Central memory CD8-positive, alpha-beta T cell (primary cell): Measurements from ENCODE around the gene DOCK8.
A peak's percentile ranks its signal among the peaks of the same experiment; 100 is the strongest.

Experiments
- ATAC-seq: fragments of 150-1000 bp; cut with Tn5 transposase; replicated peaks from 2 replicates; pipeline ENCODE4 v1.10.0; 2022; ENCODE audit warnings: mild to moderate bottlenecking, moderate FRiP score, moderate number of reproducible peaks; ENCODE audit not compliant: poor library complexity, severe bottlenecking; ENCODE audit errors: extremely low read depth
- DNase-seq, 2 donors: peaks; one replicate each; pipeline ENCODE4 v3.0.0; 2021; ENCODE audit warnings: low spot score in 2 of 2
- H3K27ac Mint-ChIP-seq: one replicate; pipeline ENCODE4 v1.8.0; 2022; ENCODE audit warnings: low read depth, mild to moderate bottlenecking, moderate library complexity, mixed read lengths
- H3K27me3 Mint-ChIP-seq: one replicate; pipeline ENCODE4 v1.8.0; 2022; ENCODE audit warnings: mixed read lengths
- H3K36me3 Mint-ChIP-seq: one replicate; pipeline ENCODE4 v1.8.0; 2022; ENCODE audit warnings: mild to moderate bottlenecking, moderate library complexity, mixed read lengths; ENCODE audit not compliant: insufficient read depth
- H3K4me1 Mint-ChIP-seq: one replicate; pipeline ENCODE4 v1.8.0; 2022; ENCODE audit warnings: mixed read lengths
- H3K4me3 Mint-ChIP-seq: one replicate; pipeline ENCODE4 v1.8.0; 2022; ENCODE audit warnings: mild to moderate bottlenecking, moderate library complexity, mixed read lengths
- H3K9me3 Mint-ChIP-seq: one replicate; pipeline ENCODE4 v1.8.0; 2022; ENCODE audit warnings: mixed read lengths

DOCK8 gene

DNA sequence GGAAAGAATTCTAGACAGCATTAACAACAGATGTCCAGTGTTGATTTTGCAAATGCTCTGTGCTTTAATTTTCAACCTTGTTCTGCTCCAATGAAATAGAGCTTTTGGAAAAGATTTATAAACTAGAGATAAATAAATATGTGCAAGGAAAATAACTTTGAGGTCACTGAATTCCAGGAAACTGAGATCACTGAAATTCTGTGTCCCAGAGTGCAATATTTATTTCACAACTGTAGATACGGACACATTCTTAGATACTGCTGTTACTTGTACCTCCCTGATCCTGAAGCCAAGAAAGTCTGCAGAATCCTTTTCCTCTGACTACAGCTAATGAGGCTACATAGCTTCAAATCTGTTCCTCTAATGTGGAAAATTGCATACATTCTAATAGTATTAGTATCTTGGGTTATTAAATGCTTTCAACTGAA, 222.9 kb downstream of the DOCK8 start:
- DNase-seq = no peak
- no peaks in the 10 kb centered on the region for H3K4me1 Mint-ChIP-seq
- no peaks in the 10 kb centered on the region for H3K27me3 Mint-ChIP-seq
- ATAC-seq = no peak
- H3K27ac Mint-ChIP-seq = no peak overlapping the region
- no peak overlapping the region for H3K4me3 Mint-ChIP-seq
- H3K36me3 Mint-ChIP-seq = peaks cover 69% of the 10 kb centered on the region
- no peaks in the 10 kb centered on the region for H3K9me3 Mint-ChIP-seq

DNA sequence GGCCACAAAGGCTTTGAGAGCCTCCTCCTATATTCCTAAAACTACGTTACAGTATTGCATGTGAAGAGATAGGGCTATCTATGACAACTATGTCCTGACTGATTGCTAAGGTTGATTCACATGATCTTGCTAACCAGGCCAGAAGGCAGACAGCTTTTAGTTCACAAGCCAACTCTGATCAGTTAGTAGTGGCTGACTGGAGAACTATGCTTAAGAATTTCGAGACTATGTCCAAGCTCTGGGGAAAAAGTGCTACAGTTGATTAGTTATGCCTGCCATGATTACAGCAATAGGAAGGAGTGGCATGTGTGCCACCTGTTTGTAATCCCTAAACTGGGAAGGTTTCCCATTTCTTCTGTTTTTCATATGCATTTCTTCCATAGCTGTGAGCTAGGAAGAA, 223.4 kb downstream of the DOCK8 start:
- no peak overlapping the region for H3K27ac Mint-ChIP-seq
- H3K27me3 Mint-ChIP-seq = no peaks in the 10 kb centered on the region
- H3K36me3 Mint-ChIP-seq = peaks cover 69% of the 10 kb centered on the region
- DNase-seq (no peak), ATAC-seq (no peak)
- H3K9me3 Mint-ChIP-seq = no peaks in the 10 kb centered on the region
- no peaks in the 10 kb centered on the region for H3K4me1 Mint-ChIP-seq
- no peak overlapping the region for H3K4me3 Mint-ChIP-seq

- no peaks in the 10 kb centered on the region for H3K9me3 Mint-ChIP-seq
- no peaks in the 10 kb centered on the region for H3K4me1 Mint-ChIP-seq
- no peak overlapping the region for H3K4me3 Mint-ChIP-seq
- H3K27me3 Mint-ChIP-seq = no peaks in the 10 kb centered on the region
- ATAC-seq (no peak), DNase-seq (no peak)
- H3K27ac Mint-ChIP-seq = no peak overlapping the region
- peaks cover 71% of the 10 kb centered on the region for H3K36me3 Mint-ChIP-seq
Observed at GRCh38 chr9:438961-439768, 224.5 kb downstream of the DOCK8 start.

DNA sequence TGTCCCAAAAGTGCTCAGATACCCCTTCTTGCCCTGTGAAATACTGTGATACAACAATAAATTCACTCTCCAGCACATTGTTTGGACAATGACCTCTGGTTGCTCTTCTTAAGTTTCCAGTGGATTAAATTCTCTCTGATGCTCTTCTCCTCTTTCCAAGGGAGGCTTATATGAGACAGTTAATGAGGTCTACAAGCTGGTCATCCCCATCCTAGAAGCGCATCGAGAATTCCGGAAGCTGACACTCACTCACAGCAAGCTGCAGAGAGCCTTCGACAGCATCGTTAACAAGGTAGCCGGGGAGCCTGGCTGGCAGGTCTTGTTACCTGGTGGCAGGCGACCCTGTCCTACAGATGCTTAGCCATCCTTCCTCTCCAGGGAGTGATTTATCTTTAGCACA, 226.5 kb downstream of the DOCK8 start:
- Mint-ChIP-seq H3K4me3 (no peak overlapping the region), H3K36me3 (peaks cover 64% of the 10 kb centered on the region), H3K4me1 (no peaks in the 10 kb centered on the region), H3K27me3 (no peaks in the 10 kb centered on the region), H3K9me3 (no peaks in the 10 kb centered on the region), H3K27ac (peak overlapping the region; percentile 80)
- ATAC-seq (no peak), DNase-seq (no peak)

DNA sequence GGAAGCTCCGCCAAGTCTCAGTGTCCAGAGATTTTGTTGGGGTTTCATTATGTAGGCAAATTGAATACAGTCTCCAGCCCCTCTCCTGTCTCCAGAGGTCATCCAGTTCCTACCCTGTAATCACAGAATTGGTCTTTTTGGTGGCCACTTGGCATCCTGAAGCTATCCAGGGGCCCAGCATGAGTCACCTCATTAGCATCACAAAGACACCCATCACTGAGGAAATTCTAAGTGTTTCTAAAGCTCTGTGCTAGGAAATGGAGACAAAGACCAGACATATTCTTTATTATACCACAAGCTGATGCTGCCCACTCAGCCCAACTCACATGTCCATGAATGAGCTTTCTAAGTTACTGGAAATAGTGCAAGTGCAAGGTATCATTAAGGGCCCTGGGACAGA, 229.9 kb downstream of the DOCK8 start:
- H3K36me3 Mint-ChIP-seq = peaks cover 50% of the 10 kb centered on the region
- DNase-seq (no peak), ATAC-seq (no peak)
- peaks cover 16% of the 10 kb centered on the region for H3K4me1 Mint-ChIP-seq
- H3K27ac Mint-ChIP-seq = no peak overlapping the region
- H3K9me3 Mint-ChIP-seq = no peaks in the 10 kb centered on the region
- H3K4me3 Mint-ChIP-seq = no peak overlapping the region
- no peaks in the 10 kb centered on the region for H3K27me3 Mint-ChIP-seq

DNA sequence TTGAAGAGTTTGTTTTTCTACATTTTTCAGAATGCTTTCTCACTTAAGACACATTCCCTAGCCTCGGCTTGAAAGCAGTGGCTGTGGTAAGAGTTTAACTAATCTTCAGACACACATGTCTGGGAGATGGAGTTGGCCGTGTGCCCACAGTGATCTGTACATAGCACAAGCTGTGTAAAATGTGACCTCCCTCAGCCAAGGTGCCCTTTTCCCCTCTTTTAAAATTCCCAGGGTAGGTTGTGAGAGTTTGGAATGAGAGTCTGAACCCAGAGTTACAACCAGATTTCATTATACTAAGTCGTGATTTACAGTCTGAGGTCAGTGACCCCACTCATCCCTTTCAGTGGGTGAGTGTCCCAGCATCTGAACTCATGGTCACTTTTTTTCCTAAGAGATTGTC, 230.4 kb downstream of the DOCK8 start:
- peaks cover 16% of the 10 kb centered on the region for H3K4me1 Mint-ChIP-seq
- no peak overlapping the region for H3K4me3 Mint-ChIP-seq
- no peak overlapping the region for H3K27ac Mint-ChIP-seq
- no peak for ATAC-seq
- no peak for DNase-seq
- H3K9me3 Mint-ChIP-seq = no peaks in the 10 kb centered on the region
- H3K36me3 Mint-ChIP-seq = peaks cover 53% of the 10 kb centered on the region
- H3K27me3 Mint-ChIP-seq = no peaks in the 10 kb centered on the region

- ATAC-seq (no peak), DNase-seq (no peak)
- Mint-ChIP-seq H3K27ac (no peak overlapping the region), H3K4me1 (peaks cover 16% of the 10 kb centered on the region), H3K27me3 (no peaks in the 10 kb centered on the region), H3K9me3 (no peaks in the 10 kb centered on the region), H3K36me3 (peaks cover 55% of the 10 kb centered on the region), H3K4me3 (no peak overlapping the region)
Observed at GRCh38 chr9:446074-446699, 231.5 kb downstream of the DOCK8 start.

DNA sequence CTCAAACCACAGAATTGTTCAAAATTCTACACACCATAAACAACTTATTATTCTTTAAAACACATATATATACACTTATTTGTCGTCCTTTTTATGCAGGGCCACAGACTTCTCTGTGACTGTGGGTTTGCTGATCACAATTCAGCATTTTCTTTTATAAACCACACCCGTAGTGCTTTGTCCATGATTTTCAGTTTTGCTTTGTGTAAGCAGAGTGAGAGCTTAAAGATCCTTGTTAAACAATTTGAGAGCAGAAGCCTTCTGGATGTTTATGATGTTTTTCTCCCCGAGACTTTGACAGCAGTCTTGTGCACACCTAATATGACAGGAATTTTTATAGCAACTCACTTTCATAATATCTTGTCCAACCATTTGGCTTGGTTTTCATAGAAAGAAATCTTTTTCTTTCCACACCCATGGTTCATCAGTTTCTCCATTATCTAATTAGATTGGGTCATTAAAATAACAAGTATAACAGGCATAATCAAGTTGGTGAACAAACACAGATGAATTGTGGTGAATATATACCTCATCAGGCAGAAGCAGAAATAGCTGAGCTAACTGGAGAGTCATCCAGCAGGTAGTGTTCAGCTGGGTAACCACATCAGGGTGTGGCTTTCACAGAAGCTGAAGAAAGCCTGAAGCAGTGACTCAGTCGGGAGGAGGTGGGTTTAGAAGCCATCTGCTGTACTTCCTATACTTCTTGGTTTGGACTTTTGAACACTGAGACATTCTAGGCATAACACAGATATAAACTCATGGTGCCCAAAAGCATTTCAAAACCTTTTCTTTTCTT, 232.8 kb downstream of the DOCK8 start:
- H3K36me3 Mint-ChIP-seq = peaks cover 46% of the 10 kb centered on the region
- H3K27me3 Mint-ChIP-seq = no peaks in the 10 kb centered on the region
- DNase-seq = peak in 1 of 2 donors; percentile 48
- H3K4me1 Mint-ChIP-seq = peaks cover 16% of the 10 kb centered on the region
- H3K27ac Mint-ChIP-seq = peak overlapping the region; percentile 2
- H3K4me3 Mint-ChIP-seq = peak overlapping the region; percentile 46
- ATAC-seq = peak; percentile 99
- H3K9me3 Mint-ChIP-seq = no peaks in the 10 kb centered on the region

DNA sequence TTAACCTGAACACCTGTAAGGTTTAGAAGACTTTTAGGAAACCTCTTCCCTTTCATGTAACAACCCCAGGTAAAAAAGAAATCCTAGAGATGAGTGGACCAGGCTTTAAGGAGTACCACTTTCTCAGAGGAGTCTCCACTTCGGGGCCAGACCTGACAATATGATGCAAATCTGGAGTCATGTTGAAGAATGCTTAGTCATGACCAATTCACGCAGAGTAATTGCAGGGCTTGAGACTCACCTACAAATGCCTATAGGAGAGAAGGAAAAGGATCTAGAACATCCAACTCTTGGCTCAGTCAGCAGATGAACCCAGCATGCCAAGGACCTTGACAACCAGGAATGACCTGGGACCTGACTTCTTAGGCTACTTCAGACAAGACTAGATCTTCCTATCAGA, 235.4 kb downstream of the DOCK8 start:
- Mint-ChIP-seq H3K36me3 (peaks cover 46% of the 10 kb centered on the region), H3K27ac (no peak overlapping the region), H3K27me3 (no peaks in the 10 kb centered on the region), H3K4me1 (peaks cover 16% of the 10 kb centered on the region), H3K4me3 (no peak overlapping the region), H3K9me3 (no peaks in the 10 kb centered on the region)
- DNase-seq (no peak), ATAC-seq (no peak)

GRCh38 chr9:450561-450960, 235.9 kb downstream of the DOCK8 start:
- ATAC-seq (no peak), DNase-seq (no peak)
- Mint-ChIP-seq H3K4me3 (no peak overlapping the region), H3K4me1 (peaks cover 16% of the 10 kb centered on the region), H3K27me3 (no peaks in the 10 kb centered on the region), H3K36me3 (peaks cover 44% of the 10 kb centered on the region), H3K9me3 (no peaks in the 10 kb centered on the region), H3K27ac (no peak overlapping the region)

GRCh38 chr9:453832-454231, 239.2 kb downstream of the DOCK8 start:
- DNase-seq = no peak
- ATAC-seq = no peak
- Mint-ChIP-seq H3K27ac (no peak overlapping the region), H3K9me3 (no peaks in the 10 kb centered on the region), H3K4me1 (no peaks in the 10 kb centered on the region), H3K27me3 (no peaks in the 10 kb centered on the region), H3K36me3 (peaks cover 59% of the 10 kb centered on the region), H3K4me3 (no peak overlapping the region)

DNA sequence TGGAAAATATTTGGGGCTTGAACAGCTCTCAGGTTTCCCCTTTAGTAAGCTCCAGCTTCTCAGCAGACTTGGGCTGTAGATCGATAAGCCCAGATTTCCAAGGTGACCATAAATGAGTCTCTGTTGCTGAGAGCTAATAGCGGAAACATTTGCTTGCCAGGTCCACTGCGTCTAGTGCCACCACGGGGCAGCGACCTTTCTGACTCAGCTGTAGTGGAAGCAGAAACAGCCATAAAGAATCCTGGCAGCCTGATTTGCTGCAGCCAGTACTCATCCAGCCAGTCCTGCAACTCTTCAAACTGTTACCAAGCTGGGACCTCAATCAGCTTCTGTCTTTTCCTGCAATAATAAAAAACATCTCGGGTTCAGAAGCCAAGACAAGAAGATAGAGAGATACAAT, 241.7 kb downstream of the DOCK8 start:
- no peak for DNase-seq
- ATAC-seq = no peak
- no peaks in the 10 kb centered on the region for H3K9me3 Mint-ChIP-seq
- peaks cover 43% of the 10 kb centered on the region for H3K36me3 Mint-ChIP-seq
- no peak overlapping the region for H3K27ac Mint-ChIP-seq
- H3K4me1 Mint-ChIP-seq = peaks cover 13% of the 10 kb centered on the region
- H3K4me3 Mint-ChIP-seq = no peak overlapping the region
- H3K27me3 Mint-ChIP-seq = no peaks in the 10 kb centered on the region
